ENCODE results near the gene MAGEB17.

Gene MAGEB17, protein sequence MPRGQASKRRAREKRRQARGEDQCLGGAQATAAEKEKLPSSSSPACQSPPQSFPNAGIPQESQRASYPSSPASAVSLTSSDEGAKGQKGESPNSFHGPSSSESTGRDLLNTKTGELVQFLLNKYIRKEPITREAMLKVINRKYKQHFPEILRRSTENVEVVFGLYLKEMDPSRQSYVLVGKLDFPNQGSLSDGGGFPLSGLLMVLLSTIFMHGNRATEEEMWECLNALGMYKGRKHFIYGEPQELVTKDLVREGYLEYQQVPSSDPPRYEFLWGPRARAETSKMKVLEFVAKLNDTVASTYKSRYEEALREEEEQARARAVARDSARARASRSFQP

DNA sequence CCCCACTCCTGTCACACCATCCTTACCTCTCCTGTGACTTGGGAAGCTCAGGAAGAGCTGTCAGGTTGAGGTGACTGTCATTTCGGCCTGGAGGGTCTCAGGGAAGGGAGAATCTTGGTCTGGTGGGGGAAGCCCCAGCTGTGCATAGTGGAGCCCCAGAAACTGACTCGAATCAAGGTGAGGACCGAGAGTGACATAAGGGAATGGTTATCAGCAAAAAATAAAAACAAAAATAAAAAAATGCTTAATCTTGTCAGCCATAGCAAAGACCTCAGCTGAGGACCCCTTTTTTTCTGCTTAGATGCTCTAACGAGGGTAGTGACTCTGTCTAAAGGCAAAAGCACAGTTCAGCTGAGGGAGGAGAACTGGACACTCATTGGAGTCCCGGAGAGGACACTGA, at the start of gene MAGEB17:
MAGEB17 (plus strand) TSS at position 301 of the 400 bp plus-strand sequence. CDS start 2,902 bp downstream, outside the sequence.
- Histone ChIP-seq H3K27me3 (ENCODE audit: insufficient read depth, low read length) (no peaks in the 10 kb centered on the region), H3K79me2 (ENCODE audit: control insufficient read depth, insufficient read depth, low read length, unreplicated experiment) (no peaks in the 10 kb centered on the region), H3K36me3 (ENCODE audit: insufficient read depth, low read length) (no peaks in the 10 kb centered on the region), H3K4me1 (ENCODE audit: control insufficient read depth, insufficient read depth, low read length, unreplicated experiment) (no peaks in the 10 kb centered on the region), H2AFZ (ENCODE audit: low read length, unreplicated experiment) (no peak within 1 kb of the TSS), H3K4me3 (ENCODE audit: low read depth, low read length) (no peak within 1 kb of the TSS), H3K27ac (ENCODE audit: low read depth, low read length) (no peak within 1 kb of the TSS)

DNA sequence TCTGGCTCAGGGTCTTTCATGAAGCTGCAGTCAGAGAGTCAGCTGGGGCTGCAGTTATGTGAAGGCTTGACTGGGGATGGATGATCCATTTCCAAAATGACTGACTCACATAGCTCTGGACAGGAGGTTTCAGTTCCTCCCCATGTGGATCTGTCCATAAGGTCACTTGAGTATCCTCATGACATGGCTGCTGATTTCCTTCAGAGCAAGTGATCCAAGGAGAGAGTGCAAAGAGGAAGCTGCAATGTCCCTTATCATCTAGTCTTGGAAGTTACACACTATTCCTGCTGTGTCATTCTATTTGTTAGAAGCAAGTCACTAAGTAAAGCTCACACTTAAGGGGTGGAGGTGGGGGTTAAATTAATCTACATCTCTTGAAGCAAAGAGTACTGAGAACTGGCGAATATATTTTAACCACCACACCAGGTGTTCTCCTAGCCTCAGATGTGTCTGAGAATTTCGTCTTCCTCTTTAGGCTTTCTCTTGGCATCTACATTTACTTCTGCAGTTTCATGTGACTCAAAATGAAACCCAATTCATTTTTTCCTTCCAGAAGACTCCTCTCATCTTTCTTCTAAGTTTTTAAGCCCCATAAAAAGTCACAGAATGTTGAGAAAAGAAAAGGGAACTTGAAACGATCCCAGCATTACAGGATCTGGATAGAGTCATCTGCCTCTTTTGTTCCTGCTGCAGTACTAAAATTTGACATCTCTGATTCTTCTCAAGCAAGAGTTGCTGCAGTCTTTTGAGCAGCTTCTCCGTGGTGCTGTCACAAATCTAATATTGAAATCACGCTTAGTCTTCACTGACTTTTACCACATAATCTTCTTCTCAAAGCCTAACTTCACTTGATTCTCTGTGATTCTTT, 47.7 kb upstream of the MAGEB17 start:
- no peak overlapping the region for H2AFZ ChIP-seq (ENCODE audit: low read length, unreplicated experiment)
- no peaks in the 10 kb centered on the region for H3K36me3 ChIP-seq (ENCODE audit: insufficient read depth, low read length)
- H3K4me1 ChIP-seq (ENCODE audit: control insufficient read depth, insufficient read depth, low read length, unreplicated experiment) = peaks cover 12% of the 10 kb centered on the region
- H3K79me2 ChIP-seq (ENCODE audit: control insufficient read depth, insufficient read depth, low read length, unreplicated experiment) = no peaks in the 10 kb centered on the region
- peaks cover 68% of the 10 kb centered on the region for H3K27me3 ChIP-seq (ENCODE audit: insufficient read depth, low read length)
- H3K27ac ChIP-seq (ENCODE audit: low read depth, low read length) = no peak overlapping the region
- no peak overlapping the region for H3K4me3 ChIP-seq (ENCODE audit: low read depth, low read length)

DNA sequence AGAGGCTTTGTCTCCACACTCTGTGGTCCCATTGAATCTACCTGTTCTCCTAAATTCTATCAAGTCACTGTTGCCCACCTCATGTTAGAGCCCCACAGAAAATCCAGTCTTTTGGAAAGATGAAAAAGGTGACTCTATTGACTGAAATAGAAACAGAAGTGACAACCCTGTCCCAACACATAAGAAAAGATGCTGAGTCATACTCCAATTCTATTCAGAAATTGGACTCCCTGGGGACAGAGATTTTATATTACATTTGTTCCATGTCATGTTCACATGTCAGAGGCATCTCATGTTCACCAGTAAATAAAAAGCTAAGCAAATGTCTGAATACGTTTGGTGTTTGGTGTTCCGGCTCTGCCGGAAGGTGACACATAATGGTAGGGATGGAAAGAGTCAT, 46.9 kb upstream of the MAGEB17 start:
- Histone ChIP-seq H3K36me3 (ENCODE audit: insufficient read depth, low read length) (no peaks in the 10 kb centered on the region), H3K27me3 (ENCODE audit: insufficient read depth, low read length) (peaks cover 67% of the 10 kb centered on the region), H3K4me1 (ENCODE audit: control insufficient read depth, insufficient read depth, low read length, unreplicated experiment) (peaks cover 4% of the 10 kb centered on the region), H3K79me2 (ENCODE audit: control insufficient read depth, insufficient read depth, low read length, unreplicated experiment) (no peaks in the 10 kb centered on the region), H3K27ac (ENCODE audit: low read depth, low read length) (no peak overlapping the region), H3K4me3 (ENCODE audit: low read depth, low read length) (no peak overlapping the region), H2AFZ (ENCODE audit: low read length, unreplicated experiment) (no peak overlapping the region)

DNA sequence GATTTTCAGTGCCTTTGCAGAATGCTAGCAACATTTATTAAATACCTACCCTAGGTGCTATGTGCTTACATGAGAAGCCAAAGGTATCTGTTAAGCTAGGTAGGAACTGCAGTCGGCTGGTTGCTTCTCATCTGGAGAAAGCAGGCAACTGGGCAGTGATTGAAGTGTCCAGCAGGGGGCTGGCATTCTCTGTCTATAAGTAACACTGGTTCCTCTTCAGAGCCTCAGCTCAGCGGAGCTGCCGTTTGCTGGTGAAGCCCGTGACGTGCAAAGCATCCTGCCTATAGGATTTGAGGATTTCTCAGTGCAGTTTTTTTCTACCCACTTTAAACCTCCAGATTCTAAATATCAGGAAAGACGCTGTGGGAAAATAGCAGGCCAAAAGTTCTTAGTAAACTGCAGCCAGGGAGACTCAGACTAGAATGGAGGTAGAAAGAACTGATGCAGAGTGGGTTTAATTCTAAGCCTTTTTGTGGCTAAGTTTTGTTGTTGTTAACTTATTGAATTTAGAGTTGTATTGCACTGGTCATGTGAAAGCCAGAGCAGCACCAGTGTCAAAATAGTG, 44.0 kb upstream of the MAGEB17 start, which contains the start of gene GRPR:
GRPR (plus strand) TSS at position 344 of the 565 bp plus-strand sequence. CDS start 389 bp downstream, outside the sequence.
- Histone ChIP-seq H3K4me1 (ENCODE audit: control insufficient read depth, insufficient read depth, low read length, unreplicated experiment) (peaks cover 3% of the 10 kb centered on the region), H3K4me3 (ENCODE audit: low read depth, low read length) (no peak within 1 kb of the TSS), H2AFZ (ENCODE audit: low read length, unreplicated experiment) (no peak within 1 kb of the TSS), H3K27ac (ENCODE audit: low read depth, low read length) (no peak within 1 kb of the TSS), H3K79me2 (ENCODE audit: control insufficient read depth, insufficient read depth, low read length, unreplicated experiment) (no peaks in the 10 kb centered on the region), H3K27me3 (ENCODE audit: insufficient read depth, low read length) (peaks cover 43% of the 10 kb centered on the region), H3K36me3 (ENCODE audit: insufficient read depth, low read length) (no peaks in the 10 kb centered on the region)

GRCh38 chrX:16124201-16124600, 43.1 kb upstream of the MAGEB17 start:
- H3K79me2 ChIP-seq (ENCODE audit: control insufficient read depth, insufficient read depth, low read length, unreplicated experiment) = no peaks in the 10 kb centered on the region
- no peaks in the 10 kb centered on the region for H3K36me3 ChIP-seq (ENCODE audit: insufficient read depth, low read length)
- peaks cover 43% of the 10 kb centered on the region for H3K27me3 ChIP-seq (ENCODE audit: insufficient read depth, low read length)
- H3K4me3 ChIP-seq (ENCODE audit: low read depth, low read length) = no peak overlapping the region
- no peak overlapping the region for H3K27ac ChIP-seq (ENCODE audit: low read depth, low read length)
- H3K4me1 ChIP-seq (ENCODE audit: control insufficient read depth, insufficient read depth, low read length, unreplicated experiment) = peaks cover 3% of the 10 kb centered on the region
- H2AFZ ChIP-seq (ENCODE audit: low read length, unreplicated experiment) = no peak overlapping the region

DNA sequence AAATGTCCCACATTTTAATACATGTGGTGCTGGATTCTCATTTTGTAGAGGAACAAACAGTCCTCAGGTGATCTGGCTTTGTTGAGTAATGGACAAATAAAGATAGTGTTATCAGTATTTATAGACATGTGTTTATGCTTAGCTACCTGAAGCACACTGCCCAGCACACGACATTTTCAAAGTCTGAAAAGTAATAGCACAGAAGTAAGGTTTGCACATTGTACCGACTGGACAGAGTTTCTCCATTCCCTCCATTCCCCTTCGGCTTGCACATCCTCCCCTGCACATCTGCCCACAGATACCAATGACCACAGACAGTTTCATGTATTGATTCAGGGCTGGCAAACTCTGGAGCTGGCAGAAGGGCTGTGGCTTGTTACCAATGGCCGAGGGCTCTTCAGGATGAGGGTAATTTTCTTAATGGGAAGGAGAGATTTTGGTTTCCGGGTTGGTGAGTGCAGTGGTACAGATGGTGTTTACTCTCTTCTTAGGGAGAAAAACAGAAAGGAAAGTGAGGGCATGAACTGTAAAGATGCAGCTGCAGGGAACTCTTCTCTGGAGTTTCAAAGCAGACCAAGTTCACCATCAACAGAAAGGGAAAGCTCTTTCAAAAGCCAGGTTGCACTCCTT, 41.6 kb upstream of the MAGEB17 start:
- Histone ChIP-seq H3K36me3 (ENCODE audit: insufficient read depth, low read length) (no peaks in the 10 kb centered on the region), H2AFZ (ENCODE audit: low read length, unreplicated experiment) (no peak overlapping the region), H3K4me3 (ENCODE audit: low read depth, low read length) (no peak overlapping the region), H3K79me2 (ENCODE audit: control insufficient read depth, insufficient read depth, low read length, unreplicated experiment) (no peaks in the 10 kb centered on the region), H3K27ac (ENCODE audit: low read depth, low read length) (no peak overlapping the region), H3K4me1 (ENCODE audit: control insufficient read depth, insufficient read depth, low read length, unreplicated experiment) (no peaks in the 10 kb centered on the region), H3K27me3 (ENCODE audit: insufficient read depth, low read length) (peaks cover 45% of the 10 kb centered on the region)

DNA sequence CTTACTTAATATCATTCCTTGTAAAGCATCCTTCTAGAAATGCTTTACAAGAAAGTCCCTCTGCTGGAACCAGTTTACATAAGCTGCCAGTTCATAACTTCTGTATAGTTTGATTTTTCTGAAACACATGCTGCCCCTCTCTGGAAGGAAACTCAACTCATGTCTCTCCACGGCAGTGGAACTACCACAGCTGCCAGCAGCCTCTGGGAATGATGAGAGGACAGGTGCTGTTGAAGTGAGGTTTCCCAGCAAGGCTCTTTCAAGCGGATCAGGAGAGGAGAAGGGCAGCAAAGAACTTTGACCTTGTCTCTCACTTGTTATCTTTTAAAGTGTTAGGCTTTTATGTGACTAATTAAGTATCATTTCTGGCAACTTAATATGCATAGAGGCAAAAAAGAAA, 36.6 kb upstream of the MAGEB17 start:
- Histone ChIP-seq H3K79me2 (ENCODE audit: control insufficient read depth, insufficient read depth, low read length, unreplicated experiment) (no peaks in the 10 kb centered on the region), H3K4me1 (ENCODE audit: control insufficient read depth, insufficient read depth, low read length, unreplicated experiment) (no peaks in the 10 kb centered on the region), H3K4me3 (ENCODE audit: low read depth, low read length) (no peak overlapping the region), H3K36me3 (ENCODE audit: insufficient read depth, low read length) (no peaks in the 10 kb centered on the region), H3K27me3 (ENCODE audit: insufficient read depth, low read length) (peaks cover 46% of the 10 kb centered on the region), H3K27ac (ENCODE audit: low read depth, low read length) (no peak overlapping the region), H2AFZ (ENCODE audit: low read length, unreplicated experiment) (no peak overlapping the region)

GRCh38 chrX:16134936-16135335, 32.3 kb upstream of the MAGEB17 start:
- H2AFZ ChIP-seq (ENCODE audit: low read length, unreplicated experiment) = no peak overlapping the region
- H3K79me2 ChIP-seq (ENCODE audit: control insufficient read depth, insufficient read depth, low read length, unreplicated experiment) = no peaks in the 10 kb centered on the region
- H3K4me3 ChIP-seq (ENCODE audit: low read depth, low read length) = no peak overlapping the region
- no peak overlapping the region for H3K27ac ChIP-seq (ENCODE audit: low read depth, low read length)
- H3K27me3 ChIP-seq (ENCODE audit: insufficient read depth, low read length) = peaks cover 31% of the 10 kb centered on the region
- H3K36me3 ChIP-seq (ENCODE audit: insufficient read depth, low read length) = no peaks in the 10 kb centered on the region
- no peaks in the 10 kb centered on the region for H3K4me1 ChIP-seq (ENCODE audit: control insufficient read depth, insufficient read depth, low read length, unreplicated experiment)

GRCh38 chrX:16136080-16136479, 31.2 kb upstream of the MAGEB17 start:
- no peak overlapping the region for H3K27ac ChIP-seq (ENCODE audit: low read depth, low read length)
- H3K4me1 ChIP-seq (ENCODE audit: control insufficient read depth, insufficient read depth, low read length, unreplicated experiment) = no peaks in the 10 kb centered on the region
- H3K36me3 ChIP-seq (ENCODE audit: insufficient read depth, low read length) = no peaks in the 10 kb centered on the region
- no peak overlapping the region for H2AFZ ChIP-seq (ENCODE audit: low read length, unreplicated experiment)
- peaks cover 19% of the 10 kb centered on the region; the same call in 1 of the 2 replicates for H3K27me3 ChIP-seq (ENCODE audit: insufficient read depth, low read length)
- H3K4me3 ChIP-seq (ENCODE audit: low read depth, low read length) = no peak overlapping the region
- no peaks in the 10 kb centered on the region for H3K79me2 ChIP-seq (ENCODE audit: control insufficient read depth, insufficient read depth, low read length, unreplicated experiment)

GRCh38 chrX:16137416-16138107, 29.7 kb upstream of the MAGEB17 start:
- peaks cover 9% of the 10 kb centered on the region; the same call in 1 of the 2 replicates for H3K27me3 ChIP-seq (ENCODE audit: insufficient read depth, low read length)

More at GRCh38 chrX:16137416-16138107, 29.7 kb upstream of the MAGEB17 start:
- H3K79me2 ChIP-seq (ENCODE audit: control insufficient read depth, insufficient read depth, low read length, unreplicated experiment) = no peaks in the 10 kb centered on the region
- H3K27ac ChIP-seq (ENCODE audit: low read depth, low read length) = no peak overlapping the region
- H3K4me1 ChIP-seq (ENCODE audit: control insufficient read depth, insufficient read depth, low read length, unreplicated experiment) = no peaks in the 10 kb centered on the region
- no peak overlapping the region for H2AFZ ChIP-seq (ENCODE audit: low read length, unreplicated experiment)
- H3K4me3 ChIP-seq (ENCODE audit: low read depth, low read length) = no peak overlapping the region
- no peaks in the 10 kb centered on the region for H3K36me3 ChIP-seq (ENCODE audit: insufficient read depth, low read length)
